Caki2 (cell line): ENCODE data around the gene PDLIM1. TPM values are rescaled to one million over a fixed set of nuclear protein-coding genes. Genes with fewer than 3 reads are reported as not detected.
"Not testable (repeated sequence)": the region's sequence is repeated elsewhere in the genome, so short reads cannot be mapped to it uniquely, and the experiment has no call there.

ENCODE experiments used
- DNase-seq: peaks from one replicate; pipeline ENCODE4 v3.0.0-alpha.2; 2015; ENCODE audit warnings: low read depth
- in situ Hi-C: cut with HindIII; loops from 2 replicates; pipeline ENCODE4 v1.10.0; 2016; ENCODE audit warnings: low sequenced_read_pairs, low pct_unique_long_range_greater_than_20kb, mixed read lengths
- total RNA-seq: library from RNA; depleted of rRNA; stranded (reverse); fragments of >200 nt; shearing (Covaris generic); gene quantifications from 2 replicates; pipeline ENCODE4 v1.2.3, GENCODE V29; 2014; ENCODE audit warnings: low replicate concordance

PDLIM1 gene
- total RNA-seq, 1 experiment from 2014 or later = 14.8 TPM

DNA sequence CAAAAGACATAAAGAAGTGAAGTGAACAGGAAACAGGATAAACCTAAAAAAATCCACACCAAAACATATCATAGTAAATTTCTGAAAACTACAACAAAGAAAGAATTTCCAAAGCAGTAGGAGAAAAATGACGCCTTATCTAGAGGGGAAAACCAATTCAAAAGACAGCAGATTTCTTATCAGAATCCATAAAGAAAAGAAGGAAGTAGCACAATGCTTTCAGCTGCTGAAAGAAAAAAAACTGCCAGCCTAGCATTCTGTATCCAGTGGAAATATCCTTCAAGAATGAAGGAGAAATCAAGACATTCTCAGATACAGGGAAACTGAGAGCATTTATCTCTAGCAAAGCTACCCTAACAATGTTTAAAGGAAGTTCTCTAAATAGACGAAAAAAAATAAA is 37.8 kb downstream of the PDLIM1 start:
- no peak for DNase-seq
- in situ Hi-C loops = no loop called here

DNA sequence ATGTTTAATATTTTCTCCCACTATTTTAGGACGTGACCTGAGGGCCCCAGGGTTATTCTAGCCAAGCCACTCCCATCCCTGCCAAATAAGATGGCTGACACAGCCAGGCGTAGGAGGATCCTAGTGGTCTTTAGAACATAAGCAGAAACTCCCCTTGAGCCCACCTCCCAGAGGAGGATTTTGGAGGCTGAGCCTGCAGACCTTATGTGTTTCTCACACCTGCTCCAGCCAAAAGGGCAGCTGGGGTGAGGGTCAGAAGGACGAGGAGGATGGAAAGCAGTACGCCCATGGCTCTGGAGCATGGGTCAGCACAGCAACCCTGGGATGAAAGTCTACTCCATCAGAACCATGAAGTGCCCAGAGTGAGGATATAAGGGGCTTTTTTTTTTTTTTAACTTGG is 39.9 kb downstream of the PDLIM1 start:
- DNase-seq = no peak
- in situ Hi-C loops = no loop called here

DNA sequence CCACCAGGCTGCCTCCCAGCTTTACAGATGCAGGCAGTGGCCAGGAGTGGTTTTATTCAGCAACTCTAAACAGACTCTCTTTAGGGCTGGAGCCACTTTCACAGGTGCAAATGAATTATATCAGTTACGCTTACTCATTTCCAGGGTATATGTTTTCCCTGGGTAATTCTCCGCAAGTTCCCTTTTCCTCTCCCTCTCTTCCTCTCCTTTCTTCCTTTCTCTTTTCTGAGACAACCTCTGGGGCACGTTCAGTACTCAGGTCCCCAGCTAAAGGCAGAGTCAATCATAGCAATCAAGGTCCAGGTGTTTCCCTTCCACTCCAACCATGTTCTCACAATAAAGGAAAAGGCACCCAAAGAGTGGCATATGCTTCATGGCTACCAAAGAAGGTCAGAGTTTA is 41.3 kb downstream of the PDLIM1 start:
- no peak for DNase-seq
- in situ Hi-C loops = loop anchor here (25.0 kb wide), 1 partner anchor 113 kb away; no protein-coding TSS in a partner anchor

DNA sequence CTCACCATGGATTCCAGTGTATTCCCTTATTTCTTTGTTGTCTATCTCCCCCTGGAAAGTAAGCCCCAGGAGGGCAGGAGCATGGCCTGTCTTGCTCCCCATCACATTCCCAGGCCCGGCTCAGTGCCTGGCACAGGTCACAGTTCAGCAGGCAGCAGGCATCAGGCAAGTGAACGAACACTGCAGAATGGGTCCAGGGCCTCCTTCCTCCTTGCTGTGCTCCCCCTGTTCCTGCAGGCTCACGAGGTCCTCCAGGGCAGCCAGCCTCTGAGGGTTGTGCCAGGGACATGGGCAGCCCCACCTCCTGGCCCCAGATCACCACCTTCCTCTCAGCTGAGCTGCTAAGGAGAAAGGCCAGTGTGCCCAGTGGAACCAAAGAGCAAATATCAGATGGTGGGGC is 41.8 kb downstream of the PDLIM1 start:
- in situ Hi-C loops = loop anchor here (25.0 kb wide), 1 partner anchor 113 kb away; no protein-coding TSS in a partner anchor
- DNase-seq = no peak

DNA sequence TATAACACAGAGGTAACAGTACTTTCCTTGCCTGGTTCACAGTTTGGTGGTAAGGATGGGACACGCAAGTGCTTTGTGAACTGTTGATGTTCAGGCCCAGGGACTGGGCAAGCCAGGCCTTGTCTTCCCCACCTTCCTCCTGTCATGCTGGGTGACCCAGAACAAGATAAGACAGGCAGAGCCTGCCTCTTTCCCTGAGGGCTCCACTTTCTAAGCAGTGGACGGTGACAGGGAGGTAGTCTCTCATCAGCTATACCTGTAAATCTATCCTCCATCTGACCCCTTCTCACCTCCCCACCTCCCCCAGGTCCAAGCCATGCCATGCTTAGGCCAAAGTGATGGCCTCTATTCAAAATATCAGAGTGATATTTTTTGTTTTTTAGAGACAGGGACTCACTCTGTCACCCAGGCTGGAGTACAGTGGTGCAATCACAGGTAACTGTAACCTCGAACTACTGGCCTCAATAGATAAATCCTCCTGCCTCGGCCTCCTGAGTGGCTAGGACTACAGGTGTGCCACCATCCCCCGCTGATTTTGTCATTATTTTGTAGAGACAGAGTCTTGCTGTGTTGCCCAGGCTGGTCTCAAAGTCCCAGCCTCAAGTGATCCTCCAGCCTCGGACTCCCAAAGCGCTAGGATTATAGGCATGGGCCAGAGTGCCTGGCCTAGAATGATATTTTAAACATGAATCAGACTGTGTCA is 42.8 kb downstream of the PDLIM1 start:
- no peak for DNase-seq
- in situ Hi-C loops = loop anchor here (25.0 kb wide), 1 partner anchor 114 kb away; no protein-coding TSS in a partner anchor

DNA sequence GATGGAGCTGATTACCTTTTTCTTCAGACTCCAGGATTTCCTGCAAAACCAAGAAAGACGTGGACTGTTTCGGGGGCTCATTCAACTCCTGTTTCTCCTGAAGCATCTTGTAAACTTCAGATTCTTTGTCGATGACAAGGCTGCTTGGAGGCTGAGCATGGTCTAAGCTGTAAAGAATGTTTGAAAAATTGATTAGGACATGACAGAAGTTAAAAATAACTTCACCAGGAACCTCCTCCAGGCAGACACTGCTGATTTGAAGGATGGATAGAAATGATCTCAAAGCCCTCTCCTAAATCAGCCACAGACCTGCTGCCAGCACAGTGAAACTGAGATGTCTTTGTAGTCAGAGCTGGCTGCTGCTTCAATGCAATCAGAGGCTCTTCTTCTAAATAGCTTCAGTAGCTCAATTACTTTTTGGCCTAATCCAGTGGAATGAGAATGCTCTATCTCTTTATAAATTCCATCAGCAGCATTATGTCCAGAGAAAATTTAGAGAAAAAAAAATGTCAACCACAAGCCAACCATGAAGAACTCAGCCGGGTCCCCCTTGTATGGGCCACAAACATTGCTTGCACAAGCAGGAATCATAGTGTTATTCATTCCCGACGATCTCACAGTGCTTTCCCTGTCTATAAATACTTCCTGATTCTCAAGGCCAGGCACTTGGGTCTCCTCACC is 43.5 kb downstream of the PDLIM1 start:
- no peak for DNase-seq
- in situ Hi-C loops = loop anchor here (25.0 kb wide), 1 partner anchor 115 kb away; no protein-coding TSS in a partner anchor

DNA sequence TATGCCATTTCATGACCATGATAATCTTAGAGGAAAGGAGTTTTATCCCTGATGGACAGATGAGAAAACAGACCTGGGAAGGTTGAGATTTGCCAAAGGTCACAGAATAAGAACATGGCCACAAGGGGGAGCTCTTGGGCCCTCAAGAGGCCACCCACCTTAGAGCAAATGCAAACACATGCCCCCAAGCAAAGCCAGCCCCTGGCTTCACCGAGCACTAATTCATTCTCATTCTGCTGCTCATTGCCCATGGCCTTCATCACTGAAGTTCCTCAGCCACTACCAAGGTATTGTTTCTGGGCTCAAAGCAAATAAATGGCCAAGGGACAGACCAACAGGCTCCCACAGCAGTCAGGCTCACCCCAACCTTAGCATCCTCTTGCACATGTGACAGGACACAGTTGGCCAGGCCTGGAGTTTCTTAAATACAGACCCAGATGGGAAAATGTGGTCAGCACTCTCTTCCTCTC is 44.2 kb downstream of the PDLIM1 start:
- in situ Hi-C loops = loop anchor here (25.0 kb wide), 1 partner anchor 116 kb away; no protein-coding TSS in a partner anchor
- peak; percentile 63 for DNase-seq

DNA sequence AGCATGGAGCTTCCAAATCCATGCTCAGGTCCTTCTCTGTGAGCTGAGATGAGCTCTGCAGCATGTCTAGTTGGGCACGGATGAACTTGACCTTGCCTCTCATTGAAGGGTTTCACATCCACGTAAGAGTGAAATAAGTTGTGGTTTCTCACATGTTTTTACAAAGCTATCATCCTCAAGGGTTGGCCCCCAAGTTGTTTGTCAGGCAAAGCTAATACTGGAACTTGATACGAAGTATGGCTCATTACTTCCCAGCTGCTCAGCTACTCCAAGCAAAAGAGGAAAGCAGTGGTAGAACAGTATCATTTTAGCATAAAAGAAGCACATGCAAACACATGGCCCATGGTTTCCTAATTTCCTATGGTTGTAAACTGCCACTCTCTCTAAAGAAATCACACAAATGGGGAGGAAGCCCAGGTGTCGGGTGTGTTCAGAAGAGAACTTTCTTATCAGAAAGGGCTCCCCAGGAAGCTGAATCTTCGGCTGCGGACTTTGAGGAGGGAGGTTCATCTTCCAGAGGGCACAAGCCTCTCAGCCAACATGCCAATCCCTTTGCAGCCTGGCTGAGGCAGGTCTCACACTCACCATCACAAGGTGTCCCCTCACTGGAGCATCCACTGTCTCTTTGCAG is 45.3 kb downstream of the PDLIM1 start:
- in situ Hi-C loops = loop anchor here (25.0 kb wide), 1 partner anchor 117 kb away; no protein-coding TSS in a partner anchor

DNA sequence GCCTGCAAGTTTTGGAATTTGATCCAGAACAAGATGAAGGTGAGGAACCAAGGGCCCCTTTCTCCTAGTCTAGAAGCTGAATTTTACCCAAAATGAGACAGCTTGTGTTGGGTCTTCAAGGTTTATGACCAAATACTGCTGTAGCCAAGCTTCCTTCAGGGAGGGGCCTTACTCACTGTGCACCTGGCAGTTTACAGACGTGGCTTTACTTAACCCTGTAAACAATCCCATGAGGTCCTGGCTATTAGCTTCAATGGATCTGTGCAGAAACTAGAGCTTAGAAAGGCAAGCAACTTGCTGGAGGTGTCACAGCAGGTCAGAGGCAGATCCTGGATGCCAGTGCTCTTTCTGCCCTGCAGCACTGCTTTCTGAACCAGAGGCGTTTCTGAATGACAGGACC is 46.7 kb downstream of the PDLIM1 start:
- in situ Hi-C loops = loop anchor here (25.0 kb wide), 1 partner anchor 118 kb away; no protein-coding TSS in a partner anchor
- DNase-seq = no peak

More for the DNA sequence above, 45.3 kb downstream of the PDLIM1 start:
- DNase-seq = no peak

DNA sequence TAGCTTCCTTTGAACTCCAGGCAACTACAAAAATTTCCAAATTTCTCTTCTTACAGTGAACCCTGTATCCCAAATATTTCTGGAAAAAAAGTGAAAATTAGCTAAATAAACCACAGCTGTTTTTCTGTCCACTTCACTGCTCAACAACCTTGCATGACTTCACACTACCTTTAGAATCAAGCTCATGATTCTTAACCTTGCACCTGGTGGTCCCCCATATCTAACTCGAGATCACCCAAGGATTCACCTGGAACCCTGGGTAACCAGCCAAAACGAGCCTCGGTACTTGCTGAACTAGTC is 47.5 kb downstream of the PDLIM1 start:
- no peak for DNase-seq
- in situ Hi-C loops = loop anchor here (25.0 kb wide), 1 partner anchor 119 kb away; no protein-coding TSS in a partner anchor

DNA sequence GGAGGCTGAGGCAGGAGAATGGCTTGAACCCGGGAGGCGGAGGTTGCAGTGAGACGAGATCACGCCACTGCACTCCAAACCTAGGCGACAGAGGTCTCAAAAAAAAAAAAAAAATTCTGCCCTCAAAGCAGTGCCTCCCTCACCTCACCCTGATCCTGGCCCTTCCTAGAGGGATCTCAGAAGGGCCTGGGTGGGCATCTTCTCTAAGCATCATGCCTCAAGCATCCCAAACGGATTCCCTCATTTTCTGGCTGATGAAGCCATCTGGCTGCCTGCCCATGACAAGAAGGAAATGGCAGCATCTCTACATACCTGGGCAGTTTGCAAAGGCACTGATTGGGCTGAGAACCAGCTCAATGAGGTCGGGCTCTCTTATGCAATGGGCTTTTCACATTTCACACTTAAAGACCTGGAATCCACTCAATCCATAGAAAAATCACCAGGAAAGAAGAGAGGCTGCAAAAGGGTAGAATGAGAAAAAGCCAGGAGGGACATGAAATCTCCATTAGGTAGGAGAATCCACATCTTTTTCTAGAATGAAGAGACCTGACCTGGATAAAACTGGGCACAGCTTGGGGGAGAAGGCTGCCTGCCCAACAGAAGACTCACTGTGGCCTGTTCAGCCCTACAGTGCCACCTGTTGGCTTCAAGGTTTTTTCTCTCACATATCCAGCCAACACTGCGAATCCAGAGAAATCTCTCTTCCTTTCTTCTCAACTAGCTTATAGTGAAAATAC is 48.1 kb downstream of the PDLIM1 start:
- in situ Hi-C loops = loop anchor here (25.0 kb wide), 1 partner anchor 120 kb away; no protein-coding TSS in a partner anchor
- DNase-seq = peak; percentile 63

DNA sequence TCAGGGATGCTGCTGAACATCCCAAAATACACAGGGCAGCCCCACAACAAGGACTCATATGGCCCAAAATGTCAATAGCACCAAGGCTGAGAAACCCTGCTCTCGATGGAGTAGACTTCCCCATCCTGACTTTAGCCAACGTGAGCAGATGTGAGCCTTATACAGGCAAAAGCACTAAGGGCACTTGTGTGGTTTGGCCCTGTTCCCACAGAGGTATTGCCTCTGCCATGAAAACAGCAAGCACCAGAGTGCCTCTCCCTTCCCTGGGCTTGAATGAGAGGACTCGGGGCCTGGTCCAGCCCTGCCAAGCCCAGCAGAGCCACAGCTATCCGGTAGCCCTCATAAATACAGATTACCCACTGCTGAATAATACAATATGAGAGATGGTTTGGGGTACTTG is 49.3 kb downstream of the PDLIM1 start:
- in situ Hi-C loops = loop anchor here (25.0 kb wide), 1 partner anchor 121 kb away; no protein-coding TSS in a partner anchor

DNA sequence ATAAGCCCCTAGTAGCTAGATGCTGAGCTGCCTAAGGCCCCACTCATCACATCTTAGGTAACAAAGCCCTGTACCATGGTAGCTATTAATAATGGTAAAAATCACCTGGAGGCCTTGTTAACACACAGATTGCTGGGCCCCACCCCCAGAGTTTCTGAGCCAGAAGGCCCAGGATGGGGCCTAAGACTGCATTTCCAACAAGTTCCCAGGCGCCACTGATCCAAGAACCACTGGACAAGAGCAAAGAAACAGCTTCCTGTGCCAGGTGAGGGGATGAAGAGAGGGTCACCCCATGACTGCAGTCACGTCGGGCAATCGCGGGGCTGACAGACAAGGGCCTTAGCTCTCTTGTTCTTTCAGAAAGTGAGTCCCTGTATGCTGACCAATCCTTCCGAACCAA is 50.0 kb downstream of the PDLIM1 start:
- in situ Hi-C loops = loop anchor here (25.0 kb wide), 1 partner anchor 121 kb away; no protein-coding TSS in a partner anchor
- no peak for DNase-seq

More for the DNA sequence above, 49.3 kb downstream of the PDLIM1 start:
- no peak for DNase-seq

DNA sequence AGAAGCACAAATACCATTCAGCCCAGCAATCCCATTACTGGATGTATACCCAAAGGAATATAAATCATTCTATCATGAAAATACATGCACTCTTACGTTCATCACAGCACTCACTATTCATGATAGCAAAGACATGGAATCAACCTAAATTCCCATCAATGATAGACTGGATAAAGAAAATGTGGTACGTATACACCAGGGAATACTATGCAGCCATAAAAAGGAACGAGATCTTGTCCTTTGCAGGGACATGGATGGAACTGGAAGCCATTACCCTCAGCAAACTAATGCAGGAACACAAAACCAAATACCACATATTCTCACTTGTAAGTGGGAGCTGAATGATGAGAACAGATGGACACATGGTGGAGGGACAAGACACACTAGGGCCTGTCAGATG is 50.7 kb downstream of the PDLIM1 start:
- DNase-seq = not testable (repeated sequence)
- in situ Hi-C loops = loop anchor here (25.0 kb wide), 1 partner anchor 122 kb away; no protein-coding TSS in a partner anchor

DNA sequence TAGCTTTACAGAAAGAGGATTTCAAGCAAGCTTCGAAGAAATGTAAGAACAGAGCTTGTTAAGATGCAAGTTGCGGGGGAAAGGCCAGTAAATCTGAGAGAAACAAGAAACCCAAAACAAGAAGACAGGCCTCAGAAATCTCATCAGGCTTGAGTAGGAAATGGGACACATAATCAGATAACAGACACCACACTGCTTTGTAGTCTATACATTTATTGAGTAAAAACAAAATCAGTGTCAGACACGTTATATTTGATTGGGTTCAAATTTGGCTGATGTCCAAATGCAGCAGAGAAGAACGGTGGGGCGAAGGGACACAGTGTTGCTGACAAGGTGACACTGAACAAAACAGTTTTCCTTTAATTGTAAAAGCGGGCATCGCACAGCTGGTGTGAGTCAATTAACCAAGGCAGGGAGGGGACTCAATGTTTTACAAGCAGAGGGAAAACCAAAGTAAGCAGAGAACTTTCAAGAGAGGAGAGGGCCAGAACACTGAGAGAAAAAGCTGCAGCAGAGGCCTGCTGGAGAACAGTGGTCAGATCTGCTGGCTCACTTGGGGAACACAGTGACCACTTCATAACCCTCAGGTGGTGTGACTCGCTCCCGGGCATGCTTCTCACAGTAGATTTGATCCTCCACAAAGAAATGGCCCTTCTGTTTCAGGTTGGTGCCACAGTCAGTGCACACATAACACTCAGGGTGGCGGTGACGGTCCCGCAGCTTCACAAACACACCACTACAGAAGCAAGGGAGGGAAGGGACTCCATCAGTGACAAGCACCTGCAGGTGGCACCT is 53.2 kb downstream of the PDLIM1 start:
- DNase-seq = no peak
- in situ Hi-C loops = loop anchor here (25.0 kb wide), 1 partner anchor 125 kb away; no protein-coding TSS in a partner anchor

DNA sequence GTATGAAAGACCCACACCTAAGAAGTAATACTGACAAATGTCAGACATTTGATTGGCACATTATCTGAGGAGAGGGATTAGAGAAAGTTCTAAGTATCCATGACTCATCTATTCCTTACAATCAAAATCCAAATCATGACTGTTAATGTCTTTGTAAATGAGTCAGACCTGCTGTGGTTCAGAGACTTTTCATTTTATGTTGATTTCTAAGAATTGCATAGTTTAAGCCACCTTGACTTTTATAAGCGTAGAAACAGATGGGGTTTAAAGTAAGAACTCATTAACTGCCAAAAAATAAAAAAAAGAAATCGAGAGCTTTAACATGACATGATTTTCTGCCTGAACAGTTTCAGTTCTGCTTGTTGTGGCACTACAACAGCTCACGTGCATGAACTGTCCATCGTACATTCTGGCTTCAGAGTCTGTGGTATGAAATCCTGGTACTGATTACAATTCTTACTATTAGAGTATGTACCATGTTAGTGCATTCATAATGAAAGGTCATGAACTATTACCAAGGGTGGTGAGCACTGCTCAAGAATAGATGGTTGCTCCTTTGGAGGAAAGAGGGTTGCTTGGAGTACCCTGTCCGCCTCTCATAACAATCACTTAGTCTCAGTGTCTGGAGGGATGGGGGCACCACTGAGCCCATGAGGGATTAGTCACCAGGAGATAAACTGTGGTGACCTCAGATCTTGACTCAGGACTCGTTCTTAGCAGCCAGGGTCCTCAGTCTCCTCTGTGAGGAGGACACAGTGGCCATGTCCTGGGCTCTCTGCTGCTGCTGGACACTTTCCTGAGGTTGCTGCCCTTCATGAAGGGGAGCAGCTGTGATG is 54.5 kb downstream of the PDLIM1 start:
- in situ Hi-C loops = loop anchor here (25.0 kb wide), 1 partner anchor 126 kb away; no protein-coding TSS in a partner anchor
- peak; percentile 89 for DNase-seq
